ENCODE results near the gene ANKRD60.

- no peak for TF ChIP-seq CTCF (IDR thresholded peaks at IDR 0.05)
- no peak for TF ChIP-seq POLR2AphosphoS5 (IDR thresholded peaks at IDR 0.05)
- no peak for TF ChIP-seq POLR2A (IDR thresholded peaks at IDR 0.05)
Measured at GRCh38 chr20:58243653-58244410, 15.4 kb upstream of the ANKRD60 start.

Data from transverse colon (tissue), 4 donors.